Panc1 (cell line): ENCODE results near the gene SHROOM3. TPM values are rescaled to one million over a fixed set of nuclear protein-coding genes. Genes with fewer than 3 reads are reported as not detected.

Experiments
- ATAC-seq: fragments of 200-7000 bp; cut with Tn5 transposase; 2 replicates; pipeline ENCODE4 v1.9.1; 2020; ENCODE audit warnings: mild to moderate bottlenecking, moderate library complexity
- BruUV-seq: library from RNA; stranded (reverse); fragments of 400-500 nt; replicated peaks from 2 replicates; lab custom pipeline; 2021; lab: Mats Ljungman, UMichigan
- CTCF ChIA-PET: fragments of 300-600 bp; sonication (Branson Sonifier 250); formaldehyde crosslinking; loops from one replicate; lab custom pipeline; 2022; ENCODE audit warnings: antibody characterized with exemption; lab: Charles Lee
- POLR2A ChIA-PET: fragments of 300-600 bp; sonication (Branson Sonifier 250); formaldehyde crosslinking; loops from one replicate; lab custom pipeline; 2022; ENCODE audit warnings: antibody characterized with exemption; lab: Charles Lee
- DNase-seq: peaks from one replicate; pipeline ENCODE4 v3.0.0-alpha.2; 2010; ENCODE audit warnings: low read depth, low spot score
- H3K27ac ChIP-seq: 2 replicates; pipeline ENCODE4 v1.5.1; 2011; ENCODE audit warnings: mild to moderate bottlenecking, low read length, inconsistent platforms
- H3K27me3 ChIP-seq: fragments of 200-500 bp; sonication (Bioruptor generic); 2 replicates; pipeline ENCODE4 v1.6.0; 2014; ENCODE audit warnings: low read length, inconsistent platforms; ENCODE audit not compliant: control insufficient read depth, insufficient read depth
- H3K36me3 ChIP-seq: fragments of 200-500 bp; sonication (Bioruptor generic); 2 replicates; pipeline ENCODE4 v1.5.1; 2014; ENCODE audit warnings: inconsistent platforms, mild to moderate bottlenecking, low read length, moderate library complexity; ENCODE audit not compliant: control insufficient read depth, insufficient read depth
- H3K4me1 ChIP-seq: 2 replicates; pipeline ENCODE4 v1.5.1; 2011; ENCODE audit warnings: inconsistent platforms, mild to moderate bottlenecking, low read length, moderate library complexity; ENCODE audit not compliant: control insufficient read depth, insufficient read depth
- H3K4me3 ChIP-seq, 2 experiments: 2 replicates each; pipeline ENCODE4 v1.5.1; 2011 to 2012; ENCODE audit warnings: low read depth in 2 of 2, low read length in 2 of 2, mild to moderate bottlenecking in 2 of 2, inconsistent platforms in 1 of 2, moderate library complexity in 1 of 2
- H3K9me3 ChIP-seq: fragments of 200-500 bp; sonication (Bioruptor generic); 2 replicates; pipeline ENCODE4 v1.5.1; 2014; ENCODE audit warnings: low read depth, mild to moderate bottlenecking, inconsistent platforms, low read length, moderate library complexity; ENCODE audit not compliant: control insufficient read depth, insufficient read depth
- CTCF ChIP-seq: fragments of 450-650 bp; IDR thresholded peaks from 2 replicates; pipeline ENCODE4 v1.5.1; 2017; ENCODE audit warnings: mild to moderate bottlenecking
- POLR2AphosphoS5 ChIP-seq: IDR thresholded peaks from 2 replicates; pipeline ENCODE4 v1.6.1; 2012; ENCODE audit warnings: mild to moderate bottlenecking, low read depth, low read length, moderate library complexity
- REST ChIP-seq, 2 experiments: IDR thresholded peaks; 2 replicates each; pipeline ENCODE4 v1.6.1; 2011 to 2012; ENCODE audit warnings: low read depth in 2 of 2, control low read depth in 1 of 2, low read length in 1 of 2, mild to moderate bottlenecking in 1 of 2, moderate library complexity in 1 of 2; ENCODE audit not compliant: insufficient read depth in 1 of 2
- SIN3A ChIP-seq: IDR thresholded peaks from 2 replicates; pipeline ENCODE4 v1.6.1; 2012; ENCODE audit warnings: low read depth, mild to moderate bottlenecking, low read length, moderate library complexity, borderline replicate concordance; ENCODE audit not compliant: insufficient read depth
- TCF7L2 ChIP-seq: IDR thresholded peaks from 2 replicates; pipeline ENCODE4 v1.6.1; 2011; ENCODE audit warnings: mild to moderate bottlenecking, low read depth, low read length, inconsistent platforms
- in situ Hi-C: cut with HindIII; loops from 2 replicates; pipeline ENCODE4 v1.10.0; 2016; ENCODE audit warnings: low sequenced_read_pairs, low pct_unique_long_range_greater_than_20kb
- intact Hi-C: fragments of 100-400 bp; cut with micrococcal nuclease; formaldehyde crosslinking; loops from one replicate; pipeline ENCODE4 v1.10.0; 2022; ENCODE audit not compliant: unreplicated experiment
- total RNA-seq: library from RNA; stranded (reverse); gene quantifications from one replicate; pipeline ENCODE4 v1.2.1, GENCODE V29; 2021; ENCODE audit not compliant: unreplicated experiment

The SHROOM3 gene
- total RNA-seq, 1 experiment from 2014 or later = 7.2 TPM

- Histone ChIP-seq H3K9me3 (no peaks in the 10 kb centered on the region), H3K27ac (no peak overlapping the region), H3K27me3 (no peaks in the 10 kb centered on the region), H3K4me1 (no peaks in the 10 kb centered on the region), H3K4me3 (no peak overlapping the region), H3K36me3 (no peaks in the 10 kb centered on the region)
- TF ChIP-seq REST (IDR thresholded peaks at IDR 0.05; ENCODE audit: insufficient read depth in 1 of 2, low read depth in 2 of 2, low read length in 1 of 2) (no peak), TCF7L2 (no peak), POLR2AphosphoS5 (no peak), SIN3A (no peak), CTCF (no peak)
- intact Hi-C loops (no loop called here), in situ Hi-C loops (no loop called here)
- ChIA-PET POLR2A (no interaction called here), CTCF (no interaction called here)
- no peak for DNase-seq
- BruUV-seq = no TSS peak
- no peak for ATAC-seq
Observed at GRCh38 chr4:76729980-76730379, 295.0 kb downstream of the SHROOM3 start.

- no peak for TF ChIP-seq CTCF
- no peak for TF ChIP-seq POLR2AphosphoS5
- TF ChIP-seq SIN3A = no peak
- no peak for TF ChIP-seq REST (IDR thresholded peaks at IDR 0.05; ENCODE audit: insufficient read depth in 1 of 2, low read depth in 2 of 2, low read length in 1 of 2)
- TF ChIP-seq TCF7L2 = no peak
- CTCF ChIA-PET = interaction anchor here (0.6 kb wide), 1 partner anchor 26 kb away, joined by 5 read pairs; no protein-coding TSS in a partner anchor
- POLR2A ChIA-PET = no interaction called here
- Histone ChIP-seq H3K27ac (no peak overlapping the region), H3K4me3 (no peak overlapping the region), H3K9me3 (no peaks in the 10 kb centered on the region), H3K36me3 (no peaks in the 10 kb centered on the region), H3K27me3 (no peaks in the 10 kb centered on the region), H3K4me1 (no peaks in the 10 kb centered on the region)
- BruUV-seq = no TSS peak
- in situ Hi-C loops = no loop called here
- no peak for DNase-seq
- no peak for ATAC-seq
- intact Hi-C loops = no loop called here
Observed at GRCh38 chr4:76732246-76732645, 297.2 kb downstream of the SHROOM3 start.
